Stimulated activated CD8-positive, alpha-beta memory T cell treated with anti-CD3 and anti-CD28 coated beads, Interleukin-15, amount 100 ng/mL, for 1 hour (primary cell): ENCODE measurements around the gene GREB1.

Experiments
- DNase-seq: peaks from one replicate; pipeline ENCODE4 v3.0.0-alpha.2; 2020; ENCODE audit warnings: low read depth

GREB1 gene, protein sequence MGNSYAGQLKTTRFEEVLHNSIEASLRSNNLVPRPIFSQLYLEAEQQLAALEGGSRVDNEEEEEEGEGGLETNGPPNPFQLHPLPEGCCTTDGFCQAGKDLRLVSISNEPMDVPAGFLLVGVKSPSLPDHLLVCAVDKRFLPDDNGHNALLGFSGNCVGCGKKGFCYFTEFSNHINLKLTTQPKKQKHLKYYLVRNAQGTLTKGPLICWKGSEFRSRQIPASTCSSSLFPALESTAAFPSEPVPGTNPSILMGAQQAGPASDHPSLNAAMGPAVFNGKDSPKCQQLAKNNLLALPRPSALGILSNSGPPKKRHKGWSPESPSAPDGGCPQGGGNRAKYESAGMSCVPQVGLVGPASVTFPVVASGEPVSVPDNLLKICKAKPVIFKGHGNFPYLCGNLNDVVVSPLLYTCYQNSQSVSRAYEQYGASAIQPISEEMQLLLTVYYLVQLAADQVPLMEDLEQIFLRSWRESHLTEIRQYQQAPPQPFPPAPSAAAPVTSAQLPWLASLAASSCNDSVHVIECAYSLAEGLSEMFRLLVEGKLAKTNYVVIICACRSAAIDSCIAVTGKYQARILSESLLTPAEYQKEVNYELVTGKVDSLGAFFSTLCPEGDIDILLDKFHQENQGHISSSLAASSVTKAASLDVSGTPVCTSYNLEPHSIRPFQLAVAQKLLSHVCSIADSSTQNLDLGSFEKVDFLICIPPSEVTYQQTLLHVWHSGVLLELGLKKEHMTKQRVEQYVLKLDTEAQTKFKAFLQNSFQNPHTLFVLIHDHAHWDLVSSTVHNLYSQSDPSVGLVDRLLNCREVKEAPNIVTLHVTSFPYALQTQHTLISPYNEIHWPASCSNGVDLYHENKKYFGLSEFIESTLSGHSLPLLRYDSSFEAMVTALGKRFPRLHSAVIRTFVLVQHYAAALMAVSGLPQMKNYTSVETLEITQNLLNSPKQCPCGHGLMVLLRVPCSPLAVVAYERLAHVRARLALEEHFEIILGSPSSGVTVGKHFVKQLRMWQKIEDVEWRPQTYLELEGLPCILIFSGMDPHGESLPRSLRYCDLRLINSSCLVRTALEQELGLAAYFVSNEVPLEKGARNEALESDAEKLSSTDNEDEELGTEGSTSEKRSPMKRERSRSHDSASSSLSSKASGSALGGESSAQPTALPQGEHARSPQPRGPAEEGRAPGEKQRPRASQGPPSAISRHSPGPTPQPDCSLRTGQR (N-terminal part only)

GRCh38 chr2:11533278-11534070, at the start of gene GREB1:
GREB1 (plus strand) TSS chr2:11534045; CDS start chr2:11556615, 22,570 bp downstream.
- no peak for DNase-seq

- DNase-seq = no peak
Measured at GRCh38 chr2:11488809-11489208, 45.0 kb upstream of the GREB1 start.

DNA sequence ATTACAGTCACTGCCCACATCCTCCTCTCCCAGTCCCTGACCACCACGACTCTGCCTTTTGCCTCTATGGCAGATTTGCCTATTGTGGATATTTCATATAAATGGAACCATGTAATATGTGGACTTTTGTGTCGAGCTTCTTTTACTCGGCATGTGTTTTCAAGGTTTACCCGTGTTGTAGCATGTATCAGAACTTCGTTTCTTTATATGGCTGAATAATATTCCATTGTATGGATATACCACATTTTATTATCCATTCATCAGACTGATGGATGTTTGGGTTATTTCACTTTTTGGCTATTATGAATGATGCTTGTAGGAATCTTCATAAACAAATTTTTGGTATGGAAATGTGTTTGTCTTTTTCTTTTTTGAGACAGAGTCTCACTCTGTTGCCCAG, 43.7 kb upstream of the GREB1 start:
- DNase-seq = no peak

DNA sequence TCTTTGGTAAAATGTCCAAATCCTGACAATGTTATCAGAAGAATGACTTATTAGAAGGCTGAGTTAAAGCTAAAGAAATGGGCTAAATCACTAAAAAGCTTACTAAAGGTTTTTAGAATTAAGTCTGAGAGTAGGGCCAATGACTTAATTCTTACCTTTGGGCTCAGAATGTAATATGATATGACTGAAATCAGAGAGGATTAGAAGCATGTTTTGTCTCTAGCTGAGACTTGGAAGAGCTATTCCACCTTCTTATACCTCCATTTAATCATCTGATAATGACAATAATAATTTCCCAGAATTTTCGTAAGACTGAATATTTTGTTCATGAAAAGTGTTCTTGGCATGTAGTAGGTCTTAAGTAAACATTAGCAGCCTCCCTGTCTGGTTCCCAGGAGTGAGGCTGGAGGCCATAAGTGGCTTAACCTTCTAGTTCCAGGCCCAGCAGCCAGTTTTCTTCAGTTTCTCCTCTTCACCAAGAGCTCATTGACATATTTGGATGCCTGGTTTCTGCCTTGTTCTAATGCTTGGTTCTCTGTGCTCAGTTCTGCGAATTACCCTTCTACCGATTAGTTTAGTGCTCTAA, 42.4 kb upstream of the GREB1 start:
- DNase-seq = no peak

DNA sequence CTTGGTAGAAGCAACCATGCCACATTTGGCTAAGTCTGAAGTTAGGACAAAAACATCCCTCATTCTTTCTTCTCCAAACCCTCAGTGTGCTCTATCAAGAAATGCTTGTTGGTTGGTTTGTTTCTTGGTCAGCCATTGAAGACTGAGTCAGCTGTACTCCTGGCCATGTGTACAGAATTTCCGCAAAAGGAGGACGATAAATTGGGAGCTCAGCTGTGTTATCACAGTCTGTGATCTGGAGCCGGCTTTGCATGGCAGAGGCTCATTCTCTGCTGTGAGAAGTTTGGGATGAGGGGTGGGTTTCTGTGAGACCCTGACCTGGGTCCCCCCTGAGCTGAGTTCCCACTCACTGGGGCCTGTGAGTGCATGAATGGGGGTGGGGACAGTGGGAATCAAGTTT, 41.6 kb upstream of the GREB1 start:
- no peak for DNase-seq

DNA sequence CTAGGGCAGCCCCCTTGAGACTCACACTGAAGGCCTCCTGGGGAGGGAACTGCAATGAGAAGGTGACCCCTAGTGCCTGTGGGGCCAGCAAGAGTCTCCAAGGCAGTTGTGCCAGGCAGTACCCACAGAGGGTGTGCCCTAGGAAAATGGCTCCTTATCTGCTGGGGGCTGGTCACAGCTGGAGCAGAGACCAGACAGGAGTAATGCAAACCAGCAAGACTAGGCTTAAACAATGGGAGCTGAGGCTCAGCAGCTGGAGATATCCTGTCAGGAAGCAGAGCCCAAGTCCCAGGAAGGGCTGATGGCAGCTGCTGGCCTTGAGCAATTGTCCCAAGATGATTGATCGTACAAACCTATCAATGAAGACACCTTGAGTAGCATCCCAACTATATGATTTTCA, 41.1 kb upstream of the GREB1 start:
- no peak for DNase-seq

DNA sequence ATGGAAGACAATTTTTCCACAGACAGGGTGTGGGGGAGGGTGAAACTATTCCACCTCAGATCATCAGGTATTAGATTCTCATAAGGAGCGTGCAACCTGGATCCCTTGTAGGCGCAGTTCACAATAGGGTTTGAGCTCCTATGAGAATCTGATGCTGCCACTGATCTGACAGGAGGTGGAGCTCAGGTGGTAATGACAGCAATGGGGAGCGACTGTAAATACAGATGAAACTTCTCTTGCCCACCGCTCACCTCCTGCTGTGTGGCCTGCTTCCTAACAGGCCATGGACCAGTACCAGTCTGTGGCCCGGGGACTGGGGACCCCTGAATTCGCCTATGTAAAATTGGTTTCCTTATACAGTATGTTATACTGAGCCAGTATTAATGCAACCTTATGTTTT, 40.6 kb upstream of the GREB1 start:
- DNase-seq = no peak

DNA sequence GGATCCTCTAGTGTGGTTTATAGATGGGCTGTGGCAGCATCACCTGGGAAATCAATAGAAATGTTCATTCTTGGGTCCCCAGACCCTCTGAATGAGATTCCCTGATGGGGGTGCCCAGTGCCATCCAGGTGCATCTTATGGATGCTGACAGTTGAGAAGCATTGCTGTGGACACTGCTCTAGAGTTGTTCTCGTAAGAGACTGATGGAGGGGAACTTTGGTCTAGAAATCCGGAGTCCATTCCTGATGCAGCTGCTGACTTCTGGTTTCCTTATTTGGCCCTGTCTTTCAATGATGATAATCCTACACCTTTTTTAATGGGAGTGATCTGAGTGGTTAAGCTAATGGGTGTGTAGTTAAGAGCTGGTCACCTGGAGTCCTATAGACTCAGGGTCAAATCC, 39.5 kb upstream of the GREB1 start:
- no peak for DNase-seq

GRCh38 chr2:11495844-11496681, 37.8 kb upstream of the GREB1 start:
- DNase-seq = no peak

DNA sequence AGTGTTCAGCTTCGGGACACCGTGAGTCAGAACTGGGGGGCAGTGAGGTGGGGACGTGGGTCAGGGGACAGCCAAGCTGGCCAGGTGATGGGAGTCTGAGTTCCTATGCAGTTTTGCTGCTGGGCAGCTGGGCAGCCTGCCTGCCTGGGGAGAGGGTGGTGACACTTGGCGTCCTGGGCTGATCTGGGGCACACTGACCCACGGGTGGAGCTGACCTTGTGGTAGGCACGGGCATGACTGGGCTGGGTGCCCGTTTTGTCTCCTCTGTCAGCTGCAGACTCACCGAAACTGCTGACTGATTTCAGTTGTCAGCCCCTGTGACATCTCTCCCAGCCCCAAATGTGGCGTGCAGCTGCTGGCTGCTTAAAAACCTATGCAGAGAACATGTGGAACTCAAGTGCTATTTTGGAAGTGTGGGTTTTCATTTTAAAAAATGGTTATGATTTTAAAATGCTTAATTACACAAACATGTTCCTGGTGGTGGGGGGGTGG, 35.3 kb upstream of the GREB1 start:
- no peak for DNase-seq

- no peak for DNase-seq
Measured at GRCh38 chr2:11499081-11499743, 34.6 kb upstream of the GREB1 start.

DNA sequence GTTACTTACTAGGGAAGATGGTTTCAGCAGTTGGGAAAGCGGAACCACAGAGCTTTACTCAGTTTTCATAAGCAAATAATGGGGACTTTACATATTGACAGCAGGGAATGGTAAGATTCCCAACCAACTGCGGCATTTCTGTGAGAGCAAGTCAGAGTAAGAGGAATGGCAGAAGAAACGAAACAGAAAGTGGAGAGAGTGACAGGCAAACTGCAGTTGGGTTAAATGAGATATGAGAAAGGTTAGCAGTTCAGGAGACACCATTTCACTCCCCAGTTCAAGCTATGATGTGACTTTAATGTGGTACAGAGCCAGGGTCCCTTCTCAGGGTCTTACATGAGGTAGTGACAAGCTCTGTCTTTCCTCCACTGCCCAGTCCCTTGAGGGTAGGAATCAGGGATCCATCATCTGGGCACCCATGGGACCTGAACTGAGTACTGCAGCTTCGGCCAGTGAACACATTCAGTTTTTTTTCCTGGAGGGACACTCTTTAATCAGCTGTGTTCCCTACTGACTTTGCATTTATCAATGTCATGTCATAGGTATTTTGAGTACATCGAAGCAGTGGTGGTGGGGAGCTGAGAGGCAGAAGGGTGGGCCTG, 33.0 kb upstream of the GREB1 start:
- DNase-seq = no peak

- no peak for DNase-seq
Measured at GRCh38 chr2:11502740-11503292, 31.0 kb upstream of the GREB1 start.

GRCh38 chr2:11503354-11503927, 30.4 kb upstream of the GREB1 start:
- no peak for DNase-seq

- DNase-seq = no peak
Measured at GRCh38 chr2:11505652-11506610, 27.9 kb upstream of the GREB1 start.

GRCh38 chr2:11506611-11506969, 27.3 kb upstream of the GREB1 start:
- no peak for DNase-seq

DNA sequence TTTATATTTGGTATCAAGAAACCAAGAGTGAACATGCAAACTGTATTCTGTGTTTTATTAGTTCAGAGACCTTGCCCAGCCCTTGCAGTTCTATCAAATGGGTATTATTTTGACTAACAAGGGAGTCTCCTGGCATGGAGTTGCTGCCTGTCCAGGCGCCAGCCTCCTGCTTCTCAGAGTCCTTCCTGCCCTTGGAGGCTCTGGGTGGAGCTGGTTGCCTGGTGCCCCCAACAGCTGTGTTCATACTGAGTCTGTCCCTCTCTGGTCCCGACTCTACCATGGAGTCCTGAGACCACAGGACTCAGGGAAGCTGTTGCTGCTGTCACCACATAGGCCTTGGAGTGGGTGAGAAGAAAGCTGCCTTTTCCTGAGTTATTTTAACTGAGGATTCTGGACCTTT, 26.3 kb upstream of the GREB1 start:
- no peak for DNase-seq
